HEK293 (cell line): Measurements from ENCODE around the gene ERAS.

Experiments
- MEIS1 ChIP-seq: sonication (generic); formaldehyde crosslinking; IDR thresholded peaks from 2 replicates; pipeline ENCODE4 v1.8.1; 2022; ENCODE audit warnings: missing genetic modification reagents, mild to moderate bottlenecking, borderline replicate concordance
- SP2 ChIP-seq: fragments of 450-650 bp; formaldehyde crosslinking; IDR thresholded peaks from 2 replicates; pipeline ENCODE4 v1.5.1; 2016; ENCODE audit warnings: missing biosample characterization, missing genetic modification characterization
- ZNF10 ChIP-seq: fragments of 450-650 bp; formaldehyde crosslinking; IDR thresholded peaks from 2 replicates; pipeline ENCODE4 v1.5.1; 2017; ENCODE audit warnings: missing biosample characterization, missing genetic modification characterization
- ZNF221 ChIP-seq: fragments of 450-650 bp; formaldehyde crosslinking; IDR thresholded peaks from 2 replicates; pipeline ENCODE4 v1.5.1; 2017; ENCODE audit warnings: missing biosample characterization, missing genetic modification characterization, borderline replicate concordance
- ZNF394 ChIP-seq: fragments of 450-650 bp; formaldehyde crosslinking; IDR thresholded peaks from 2 replicates; pipeline ENCODE4 v1.5.1; 2016; ENCODE audit warnings: missing biosample characterization, missing genetic modification characterization, mild to moderate bottlenecking, moderate library complexity, borderline replicate concordance
- ZNF426 ChIP-seq: fragments of 450-650 bp; formaldehyde crosslinking; IDR thresholded peaks from 2 replicates; pipeline ENCODE4 v1.5.1; 2017; ENCODE audit warnings: missing biosample characterization, missing genetic modification characterization, mild to moderate bottlenecking, inconsistent platforms, moderate library complexity
- ZNF48 ChIP-seq: fragments of 450-650 bp; formaldehyde crosslinking; IDR thresholded peaks from 2 replicates; pipeline ENCODE4 v1.5.1; 2016; ENCODE audit warnings: missing biosample characterization, missing genetic modification characterization
- ZNF548 ChIP-seq: fragments of 450-650 bp; formaldehyde crosslinking; IDR thresholded peaks from 2 replicates; pipeline ENCODE4 v1.5.1; 2016; ENCODE audit warnings: missing biosample characterization, missing genetic modification characterization
- ZNF596 ChIP-seq: fragments of 450-650 bp; IDR thresholded peaks from 2 replicates; pipeline ENCODE4 v1.5.0; 2018; ENCODE audit warnings: missing biosample characterization, mild to moderate bottlenecking, missing genetic modification characterization, moderate library complexity
- ZNF629 ChIP-seq: fragments of 450-650 bp; formaldehyde crosslinking; IDR thresholded peaks from 2 replicates; pipeline ENCODE4 v1.5.1; 2017; ENCODE audit warnings: missing biosample characterization, missing genetic modification characterization
- ZNF660 ChIP-seq: fragments of 450-650 bp; IDR thresholded peaks from 2 replicates; pipeline ENCODE4 v1.5.1; 2018; ENCODE audit warnings: missing biosample characterization, mild to moderate bottlenecking, missing genetic modification characterization
- ZNF791 ChIP-seq: fragments of 450-650 bp; formaldehyde crosslinking; IDR thresholded peaks from 2 replicates; pipeline ENCODE4 v1.5.1; 2016; ENCODE audit warnings: missing biosample characterization, missing genetic modification characterization
- ZNF843 ChIP-seq: fragments of 450-650 bp; formaldehyde crosslinking; IDR thresholded peaks from 2 replicates; pipeline ENCODE4 v1.5.1; 2016; ENCODE audit warnings: missing biosample characterization, missing genetic modification characterization
- TF ChIP-seq, protein P1 (sequence below): fragments of 450-650 bp; formaldehyde crosslinking; IDR thresholded peaks from 2 replicates; pipeline ENCODE4 v1.5.1; 2017; ENCODE audit warnings: missing biosample characterization, mild to moderate bottlenecking, missing genetic modification characterization, moderate library complexity
- TF ChIP-seq, protein P2 (sequence below): fragments of 450-650 bp; formaldehyde crosslinking; IDR thresholded peaks from 2 replicates; pipeline ENCODE4 v1.5.1; 2016; ENCODE audit warnings: missing biosample characterization, missing genetic modification characterization
- TF ChIP-seq, protein P3 (sequence below): fragments of 450-650 bp; formaldehyde crosslinking; IDR thresholded peaks from 2 replicates; pipeline ENCODE4 v1.5.1; 2016; ENCODE audit warnings: missing biosample characterization, missing genetic modification characterization, borderline replicate concordance
- TF ChIP-seq, protein P4 (sequence below): fragments of 450-650 bp; IDR thresholded peaks from 2 replicates; pipeline ENCODE4 v1.5.1; 2018; ENCODE audit warnings: missing biosample characterization, missing genetic modification characterization

The ERAS gene

DNA sequence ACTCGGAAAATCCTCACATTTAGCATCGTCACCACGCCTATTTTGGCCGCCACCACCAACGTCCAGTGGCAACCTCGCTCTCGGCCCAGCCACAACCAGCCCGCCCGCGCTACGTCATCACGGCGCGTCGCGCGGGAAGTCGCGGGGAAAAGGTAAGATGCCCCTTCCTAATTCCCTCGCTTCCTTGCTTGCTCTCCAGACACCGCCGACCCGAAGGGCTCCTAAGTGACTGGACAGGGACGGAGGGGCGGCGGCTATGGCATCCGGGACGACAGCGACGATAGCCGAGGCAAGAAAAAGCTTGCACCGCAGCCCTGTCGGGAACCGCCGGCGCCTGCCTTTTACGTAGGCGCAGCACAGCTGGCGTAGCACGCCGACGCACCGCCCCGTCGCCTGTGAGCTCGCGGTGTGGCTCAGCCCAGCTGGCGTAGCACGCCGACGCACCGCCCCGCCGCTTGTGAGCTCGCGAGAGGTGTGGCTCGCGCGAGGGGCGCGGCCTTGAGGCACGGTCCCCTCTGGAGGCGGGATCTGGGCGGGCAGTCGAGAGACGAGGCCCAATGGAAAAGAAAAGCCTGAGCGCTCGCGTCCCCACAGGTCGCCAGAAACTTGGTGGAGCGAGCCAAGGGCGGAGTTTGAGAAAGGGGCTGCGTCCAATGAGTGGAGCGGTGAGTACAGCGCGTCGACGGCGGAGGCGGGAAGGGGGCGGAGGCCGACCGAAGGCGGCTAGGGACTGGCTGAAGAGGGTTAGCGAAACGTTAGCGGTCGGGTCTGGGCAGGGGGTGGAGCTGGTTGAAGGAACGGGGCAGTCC is 24.8 kb upstream of the ERAS start, which contains the start of gene HDAC6 (continued):
- TF ChIP-seq, protein P1, sequence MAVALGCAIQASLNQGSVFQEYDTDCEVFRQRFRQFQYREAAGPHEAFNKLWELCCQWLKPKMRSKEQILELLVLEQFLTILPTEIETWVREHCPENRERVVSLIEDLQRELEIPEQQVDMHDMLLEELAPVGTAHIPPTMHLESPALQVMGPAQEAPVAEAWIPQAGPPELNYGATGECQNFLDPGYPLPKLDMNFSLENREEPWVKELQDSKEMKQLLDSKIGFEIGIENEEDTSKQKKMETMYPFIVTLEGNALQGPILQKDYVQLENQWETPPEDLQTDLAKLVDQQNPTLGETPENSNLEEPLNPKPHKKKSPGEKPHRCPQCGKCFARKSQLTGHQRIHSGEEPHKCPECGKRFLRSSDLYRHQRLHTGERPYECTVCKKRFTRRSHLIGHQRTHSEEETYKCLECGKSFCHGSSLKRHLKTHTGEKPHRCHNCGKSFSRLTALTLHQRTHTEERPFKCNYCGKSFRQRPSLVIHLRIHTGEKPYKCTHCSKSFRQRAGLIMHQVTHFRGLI (tag by site-specific recombination), result 0 out of 2 replicates have a peak, but pooled peaks have one; percentile 67
- TF ChIP-seq, protein P2, sequence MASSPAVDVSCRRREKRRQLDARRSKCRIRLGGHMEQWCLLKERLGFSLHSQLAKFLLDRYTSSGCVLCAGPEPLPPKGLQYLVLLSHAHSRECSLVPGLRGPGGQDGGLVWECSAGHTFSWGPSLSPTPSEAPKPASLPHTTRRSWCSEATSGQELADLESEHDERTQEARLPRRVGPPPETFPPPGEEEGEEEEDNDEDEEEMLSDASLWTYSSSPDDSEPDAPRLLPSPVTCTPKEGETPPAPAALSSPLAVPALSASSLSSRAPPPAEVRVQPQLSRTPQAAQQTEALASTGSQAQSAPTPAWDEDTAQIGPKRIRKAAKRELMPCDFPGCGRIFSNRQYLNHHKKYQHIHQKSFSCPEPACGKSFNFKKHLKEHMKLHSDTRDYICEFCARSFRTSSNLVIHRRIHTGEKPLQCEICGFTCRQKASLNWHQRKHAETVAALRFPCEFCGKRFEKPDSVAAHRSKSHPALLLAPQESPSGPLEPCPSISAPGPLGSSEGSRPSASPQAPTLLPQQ (tag by site-specific recombination), result peak; percentile 62
- TF ChIP-seq ZNF791 (tag by site-specific recombination) (no peak), ZNF48 (tag by site-specific recombination) (no peak), ZNF843 (tag by site-specific recombination) (0 out of 2 replicates have a peak, but pooled peaks have one; percentile 21), ZNF221 (tag by site-specific recombination) (no peak), MEIS1 (CRISPR knock-in tag) (no peak), ZNF596 (no peak; the same call in 1 of the 2 replicates), ZNF548 (tag by site-specific recombination) (no peak), ZNF394 (peak; percentile 50), SP2 (peak; percentile 96), ZNF660 (tag by site-specific recombination) (peak; percentile 78), ZNF426 (tag by site-specific recombination) (no peak), ZNF629 (peak; percentile 98), ZNF10 (0 out of 2 replicates have a peak, but pooled peaks have one; percentile 42)
- TF ChIP-seq, protein P3, sequence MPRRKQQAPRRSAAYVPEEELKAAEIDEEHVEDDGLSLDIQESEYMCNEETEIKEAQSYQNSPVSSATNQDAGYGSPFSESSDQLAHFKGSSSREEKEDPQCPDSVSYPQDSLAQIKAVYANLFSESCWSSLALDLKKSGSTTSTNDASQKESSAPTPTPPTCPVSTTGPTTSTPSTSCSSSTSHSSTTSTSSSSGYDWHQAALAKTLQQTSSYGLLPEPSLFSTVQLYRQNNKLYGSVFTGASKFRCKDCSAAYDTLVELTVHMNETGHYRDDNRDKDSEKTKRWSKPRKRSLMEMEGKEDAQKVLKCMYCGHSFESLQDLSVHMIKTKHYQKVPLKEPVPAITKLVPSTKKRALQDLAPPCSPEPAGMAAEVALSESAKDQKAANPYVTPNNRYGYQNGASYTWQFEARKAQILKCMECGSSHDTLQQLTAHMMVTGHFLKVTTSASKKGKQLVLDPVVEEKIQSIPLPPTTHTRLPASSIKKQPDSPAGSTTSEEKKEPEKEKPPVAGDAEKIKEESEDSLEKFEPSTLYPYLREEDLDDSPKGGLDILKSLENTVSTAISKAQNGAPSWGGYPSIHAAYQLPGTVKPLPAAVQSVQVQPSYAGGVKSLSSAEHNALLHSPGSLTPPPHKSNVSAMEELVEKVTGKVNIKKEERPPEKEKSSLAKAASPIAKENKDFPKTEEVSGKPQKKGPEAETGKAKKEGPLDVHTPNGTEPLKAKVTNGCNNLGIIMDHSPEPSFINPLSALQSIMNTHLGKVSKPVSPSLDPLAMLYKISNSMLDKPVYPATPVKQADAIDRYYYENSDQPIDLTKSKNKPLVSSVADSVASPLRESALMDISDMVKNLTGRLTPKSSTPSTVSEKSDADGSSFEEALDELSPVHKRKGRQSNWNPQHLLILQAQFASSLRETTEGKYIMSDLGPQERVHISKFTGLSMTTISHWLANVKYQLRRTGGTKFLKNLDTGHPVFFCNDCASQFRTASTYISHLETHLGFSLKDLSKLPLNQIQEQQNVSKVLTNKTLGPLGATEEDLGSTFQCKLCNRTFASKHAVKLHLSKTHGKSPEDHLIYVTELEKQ (tag by site-specific recombination), result no peak
- TF ChIP-seq, protein P4, sequence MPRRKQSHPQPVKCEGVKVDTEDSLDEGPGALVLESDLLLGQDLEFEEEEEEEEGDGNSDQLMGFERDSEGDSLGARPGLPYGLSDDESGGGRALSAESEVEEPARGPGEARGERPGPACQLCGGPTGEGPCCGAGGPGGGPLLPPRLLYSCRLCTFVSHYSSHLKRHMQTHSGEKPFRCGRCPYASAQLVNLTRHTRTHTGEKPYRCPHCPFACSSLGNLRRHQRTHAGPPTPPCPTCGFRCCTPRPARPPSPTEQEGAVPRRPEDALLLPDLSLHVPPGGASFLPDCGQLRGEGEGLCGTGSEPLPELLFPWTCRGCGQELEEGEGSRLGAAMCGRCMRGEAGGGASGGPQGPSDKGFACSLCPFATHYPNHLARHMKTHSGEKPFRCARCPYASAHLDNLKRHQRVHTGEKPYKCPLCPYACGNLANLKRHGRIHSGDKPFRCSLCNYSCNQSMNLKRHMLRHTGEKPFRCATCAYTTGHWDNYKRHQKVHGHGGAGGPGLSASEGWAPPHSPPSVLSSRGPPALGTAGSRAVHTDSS (tag by site-specific recombination), result no peak
